Gastroesophageal sphincter (tissue), 4 donors: ENCODE data around the gene CCDC57. TPM values are rescaled to one million over a fixed set of nuclear protein-coding genes. Genes with fewer than 3 reads are reported as not detected.

Source experiments
- ATAC-seq: fragments of 150-250 bp; one replicate; pipeline ENCODE4 v1.9.1; 2016; ENCODE audit warnings: mild to moderate bottlenecking, moderate library complexity
- H3K27ac ChIP-seq, 4 donors: fragments of 200-600 bp; sonication (generic) in 3 of 4; 1 replicate in 3 of 4; 2 replicates in 1 of 4; pipeline ENCODE4 v1.5.1; 2016 to 2019
- H3K27me3 ChIP-seq: fragments of 200-600 bp; sonication (generic); one replicate; pipeline ENCODE4 v1.5.1; 2019
- H3K36me3 ChIP-seq, 2 donors: fragments of 200-600 bp; sonication (generic); one replicate each; pipeline ENCODE4 v1.5.1; 2019; ENCODE audit warnings: control low read depth in 1 of 2
- H3K4me1 ChIP-seq, 3 donors: fragments of 200-600 bp; sonication (generic); 1 replicate in 2 of 3; 2 replicates in 1 of 3; pipeline ENCODE4 v1.5.1; 2016 to 2019; ENCODE audit warnings: control low read depth in 2 of 3
- H3K4me3 ChIP-seq, 2 donors: fragments of 200-600 bp; sonication (generic); one replicate each; pipeline ENCODE4 v1.5.1; 2019; ENCODE audit warnings: mild to moderate bottlenecking in 1 of 2, moderate library complexity in 1 of 2
- H3K9me3 ChIP-seq, 3 donors: fragments of 200-600 bp; sonication (generic); one replicate each; pipeline ENCODE4 v1.5.1; 2017 to 2019; ENCODE audit warnings: control low read depth in 2 of 3
- EP300 ChIP-seq: sonication (generic); formaldehyde crosslinking; IDR thresholded peaks from one replicate; pipeline ENCODE4 v1.6.1; 2017; ENCODE audit warnings: antibody characterized with exemption, mild to moderate bottlenecking
- POLR2A ChIP-seq, 2 donors: fragments of 450-650 bp; IDR thresholded peaks; one replicate each; pipeline ENCODE4 v1.6.1; 2017; ENCODE audit warnings: antibody characterized with exemption in 2 of 2, mild to moderate bottlenecking in 2 of 2, moderate library complexity in 1 of 2
- POLR2AphosphoS5 ChIP-seq: sonication (generic); formaldehyde crosslinking; IDR thresholded peaks from one replicate; pipeline ENCODE4 v1.6.1; 2017; ENCODE audit warnings: antibody characterized with exemption
- WGBS, 2 donors: methylation state at CpG; one replicate each; pipeline ENCODE4 v1.1.5; 2018; ENCODE audit warnings: low coverage in 1 of 2; 5-methylcytosine and 5-hydroxymethylcytosine counted together
- total RNA-seq, 4 donors: library from RNA; depleted of rRNA; stranded (reverse); fragments of >200 nt; gene quantifications; one replicate each; pipeline ENCODE4 v1.1.0, GENCODE V29; 2016
- TF ChIP-seq, protein P1 (sequence below), 4 experiments: fragments of 200-600 bp in 2 of 4; fragments of 450-650 bp in 2 of 4; sonication (generic) in 1 of 4; IDR thresholded peaks; one replicate each; pipeline ENCODE4 v1.5.1; 2017 to 2019; ENCODE audit warnings: antibody characterized with exemption in 4 of 4, mild to moderate bottlenecking in 2 of 4, moderate library complexity in 2 of 4

Gene CCDC57
- total RNA-seq, 4 donors from 2014 or later = 6.5 to 28.2 (median 16.2) TPM

DNA sequence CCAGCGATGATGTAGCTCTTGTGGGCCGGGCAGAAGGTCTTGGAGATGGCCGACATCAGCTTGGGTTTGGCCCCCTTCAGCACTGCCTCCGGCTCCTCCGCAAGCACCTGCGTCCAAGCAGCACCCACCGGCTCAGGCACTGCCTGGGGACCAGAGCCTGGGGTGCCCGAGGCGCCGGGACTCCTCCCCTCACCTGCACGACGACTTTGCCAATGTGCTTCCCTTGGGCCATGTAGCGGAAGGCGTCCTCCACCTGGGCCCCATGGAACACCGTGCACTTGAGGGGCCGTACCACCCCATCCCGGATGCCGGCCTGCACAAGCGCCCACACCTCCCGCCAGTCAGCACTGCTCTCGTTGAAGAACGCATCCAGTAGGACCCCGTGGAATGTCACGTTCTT lies 129.6 kb downstream of the CCDC57 start:
- no CpG with 5 or more reads among the region's 24 CpGs for WGBS, 2 donors
- Histone ChIP-seq H3K36me3 (peaks cover 0 to 98% of the 10 kb centered on the region in 2 donors), H3K27me3 (no peaks in the 10 kb centered on the region), H3K27ac (no peak overlapping the region), H3K4me1 (no peaks in the 10 kb centered on the region), H3K9me3 (no peaks in the 10 kb centered on the region), H3K4me3 (no peak overlapping the region)
- no peak for ATAC-seq
- TF ChIP-seq EP300 = no peak
- TF ChIP-seq, protein P1, sequence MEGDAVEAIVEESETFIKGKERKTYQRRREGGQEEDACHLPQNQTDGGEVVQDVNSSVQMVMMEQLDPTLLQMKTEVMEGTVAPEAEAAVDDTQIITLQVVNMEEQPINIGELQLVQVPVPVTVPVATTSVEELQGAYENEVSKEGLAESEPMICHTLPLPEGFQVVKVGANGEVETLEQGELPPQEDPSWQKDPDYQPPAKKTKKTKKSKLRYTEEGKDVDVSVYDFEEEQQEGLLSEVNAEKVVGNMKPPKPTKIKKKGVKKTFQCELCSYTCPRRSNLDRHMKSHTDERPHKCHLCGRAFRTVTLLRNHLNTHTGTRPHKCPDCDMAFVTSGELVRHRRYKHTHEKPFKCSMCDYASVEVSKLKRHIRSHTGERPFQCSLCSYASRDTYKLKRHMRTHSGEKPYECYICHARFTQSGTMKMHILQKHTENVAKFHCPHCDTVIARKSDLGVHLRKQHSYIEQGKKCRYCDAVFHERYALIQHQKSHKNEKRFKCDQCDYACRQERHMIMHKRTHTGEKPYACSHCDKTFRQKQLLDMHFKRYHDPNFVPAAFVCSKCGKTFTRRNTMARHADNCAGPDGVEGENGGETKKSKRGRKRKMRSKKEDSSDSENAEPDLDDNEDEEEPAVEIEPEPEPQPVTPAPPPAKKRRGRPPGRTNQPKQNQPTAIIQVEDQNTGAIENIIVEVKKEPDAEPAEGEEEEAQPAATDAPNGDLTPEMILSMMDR (IDR thresholded peaks at IDR 0.05) = no peak
- no peak for TF ChIP-seq POLR2AphosphoS5
- no peak for TF ChIP-seq POLR2A (IDR thresholded peaks at IDR 0.05)

DNA sequence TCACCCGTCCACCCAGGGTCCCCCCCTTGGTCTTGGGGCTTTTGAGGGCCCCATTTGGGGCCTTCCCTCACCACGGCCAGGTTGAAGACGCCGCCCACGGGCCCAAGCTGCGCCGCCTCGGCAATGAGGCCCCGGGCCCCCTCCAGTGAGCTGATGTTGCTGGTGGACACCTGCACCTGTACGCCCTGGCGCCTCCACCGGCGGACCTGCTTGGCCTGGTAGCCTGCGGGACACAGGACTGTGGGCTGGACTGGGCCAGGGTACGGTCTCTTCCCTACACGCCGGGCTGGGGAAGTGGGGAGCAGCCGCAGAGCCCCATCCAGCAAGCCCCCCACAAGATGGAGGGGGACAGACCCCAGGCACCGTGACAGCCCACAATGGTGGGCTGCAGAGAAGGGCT lies 130.2 kb downstream of the CCDC57 start:
- Histone ChIP-seq H3K27me3 (no peaks in the 10 kb centered on the region), H3K4me1 (no peaks in the 10 kb centered on the region), H3K4me3 (no peak overlapping the region), H3K36me3 (peaks cover 0 to 93% of the 10 kb centered on the region in 2 donors), H3K27ac (no peak overlapping the region), H3K9me3 (no peaks in the 10 kb centered on the region)
- ATAC-seq = no peak
- WGBS, 2 donors = no CpG with 5 or more reads among the region's 19 CpGs
- TF ChIP-seq POLR2AphosphoS5 (no peak), EP300 (no peak), POLR2A (IDR thresholded peaks at IDR 0.05) (no peak)
- TF ChIP-seq, protein P1 (IDR thresholded peaks at IDR 0.05) = no peak

DNA sequence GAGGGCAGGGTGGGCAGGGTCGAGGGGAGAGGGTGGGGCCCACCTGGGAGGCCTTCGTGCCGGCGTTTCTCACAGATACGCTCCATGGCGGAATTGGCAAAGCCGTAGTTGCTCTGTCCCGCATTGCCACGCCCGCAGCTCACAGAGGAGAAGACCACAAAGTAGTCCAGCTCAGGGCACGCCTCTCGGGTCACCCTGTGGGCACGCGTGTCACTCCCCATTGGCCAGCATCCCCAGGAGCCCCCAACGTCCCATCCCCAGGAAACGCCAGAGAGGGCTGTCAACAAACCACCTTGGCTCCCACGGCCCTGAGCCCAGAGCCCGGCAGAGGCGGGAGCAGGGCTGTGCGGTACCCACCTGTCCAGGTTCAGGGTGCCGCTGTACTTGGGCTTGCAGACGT lies 130.7 kb downstream of the CCDC57 start:
- H3K27ac ChIP-seq = no peak overlapping the region
- H3K9me3 ChIP-seq = no peaks in the 10 kb centered on the region
- no peaks in the 10 kb centered on the region for H3K4me1 ChIP-seq
- no peak for ATAC-seq
- TF ChIP-seq POLR2AphosphoS5 (no peak), EP300 (no peak)
- H3K4me3 ChIP-seq = no peak overlapping the region
- peaks cover 0 to 88% of the 10 kb centered on the region in 2 donors for H3K36me3 ChIP-seq
- no CpG with 5 or more reads among the region's 22 CpGs for WGBS, 2 donors
- H3K27me3 ChIP-seq = no peaks in the 10 kb centered on the region

DNA sequence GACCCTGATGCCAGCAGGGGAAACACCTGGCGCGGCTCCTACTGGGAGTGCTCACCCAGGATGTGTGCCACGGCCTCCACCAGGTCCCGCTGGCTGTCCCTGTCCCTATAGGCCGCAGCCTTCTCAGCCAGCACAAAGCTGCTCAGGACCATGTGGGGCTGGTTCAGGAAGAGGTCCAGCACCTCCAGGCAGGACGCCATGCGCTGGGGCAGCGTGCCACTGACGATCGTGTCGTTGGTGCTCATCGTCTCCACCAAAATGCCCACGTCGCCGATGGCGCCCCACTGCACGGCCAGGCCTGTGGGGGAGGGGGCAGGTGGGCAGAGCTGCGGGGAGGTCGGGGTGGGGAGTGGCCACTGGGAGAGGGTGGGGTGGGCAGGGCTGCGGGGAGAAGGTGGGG lies 131.1 kb downstream of the CCDC57 start:
- no peak for ATAC-seq
- Histone ChIP-seq H3K27me3 (no peaks in the 10 kb centered on the region), H3K4me3 (no peak overlapping the region), H3K36me3 (peaks cover 0 to 83% of the 10 kb centered on the region in 2 donors), H3K9me3 (no peaks in the 10 kb centered on the region), H3K4me1 (no peaks in the 10 kb centered on the region), H3K27ac (no peak overlapping the region)
- WGBS, 2 donors = no CpG with 5 or more reads among the region's 20 CpGs
- no peak for TF ChIP-seq POLR2AphosphoS5
- no peak for TF ChIP-seq EP300
- no peak for TF ChIP-seq POLR2A (IDR thresholded peaks at IDR 0.05)
- TF ChIP-seq, protein P1 (IDR thresholded peaks at IDR 0.05) = no peak

DNA sequence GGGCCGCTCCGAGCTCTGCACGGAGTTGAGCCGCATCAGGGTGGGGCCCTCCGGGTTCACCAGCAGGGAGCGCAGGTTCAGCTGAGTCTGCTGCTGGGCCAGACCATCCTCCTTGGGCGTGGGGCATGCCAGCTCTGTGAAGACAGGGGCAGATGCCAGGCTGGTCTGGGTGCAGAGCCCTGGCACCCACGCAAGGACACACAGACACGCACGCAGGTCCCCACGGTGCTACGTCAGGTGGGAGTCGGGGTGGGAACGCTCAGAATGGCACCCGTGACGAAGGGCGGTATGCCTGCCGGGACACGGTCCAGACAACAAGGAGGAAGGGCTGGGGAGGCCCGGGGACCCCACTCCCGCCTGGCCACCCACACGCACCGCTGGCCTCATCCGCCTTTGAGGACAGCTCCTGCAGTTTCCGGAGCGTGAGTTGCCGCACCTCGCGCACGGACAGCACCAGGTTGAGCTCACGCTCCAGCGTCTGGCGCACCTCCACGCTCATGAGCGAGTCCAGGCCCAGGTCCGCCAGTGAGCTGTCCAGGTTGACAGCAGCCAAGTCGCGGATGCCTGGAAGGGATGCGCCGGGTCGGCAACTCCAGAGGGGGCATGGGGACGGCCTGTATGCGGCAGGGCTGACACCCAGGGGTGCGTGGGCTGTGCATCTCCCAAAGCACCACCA lies 131.7 kb downstream of the CCDC57 start:
- ATAC-seq = no peak

More for the DNA sequence above, 131.7 kb downstream of the CCDC57 start:
- TF ChIP-seq POLR2AphosphoS5 (no peak), POLR2A (IDR thresholded peaks at IDR 0.05) (no peak), EP300 (no peak)
- TF ChIP-seq, protein P1 (IDR thresholded peaks at IDR 0.05) = no peak
- Histone ChIP-seq H3K9me3 (no peaks in the 10 kb centered on the region), H3K4me3 (no peak overlapping the region), H3K4me1 (no peaks in the 10 kb centered on the region), H3K36me3 (peaks cover 0 to 77% of the 10 kb centered on the region in 2 donors), H3K27ac (no peak overlapping the region), H3K27me3 (no peaks in the 10 kb centered on the region)
- no CpG with 5 or more reads among the region's 44 CpGs for WGBS, 2 donors
